HG03196 (cell line): ENCODE results near the gene RTL10.

Experiments
- ATAC-seq: cut with Tn5 transposase; IDR thresholded peaks from one replicate; pipeline ENCODE4 v1.9.1; 2021; ENCODE audit not compliant: unreplicated experiment

The RTL10 gene

DNA sequence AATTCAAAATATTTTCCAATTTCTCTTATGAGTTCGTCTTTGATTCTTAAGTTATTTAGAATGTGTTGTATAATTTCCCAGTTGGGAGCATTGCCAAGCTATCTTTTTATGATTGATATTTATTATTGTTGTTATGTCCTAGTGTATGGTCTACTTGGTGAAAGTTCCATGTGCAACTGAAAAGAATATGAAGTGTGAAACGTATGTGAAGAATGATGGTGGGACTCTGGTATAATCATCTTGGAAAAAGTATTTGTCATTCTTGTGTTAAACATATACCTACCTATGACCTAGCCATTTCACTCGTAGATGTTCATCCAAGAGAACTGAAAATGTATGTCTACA is 12.0 kb upstream of the RTL10 start:
- no peak for ATAC-seq

- ATAC-seq: no peak
Observed at GRCh38 chr22:19865141-19865829, 10.6 kb upstream of the RTL10 start.

- ATAC-seq: no peak
Observed at GRCh38 chr22:19864538-19865106, 9.9 kb upstream of the RTL10 start.

GRCh38 chr22:19863571-19863970 is 8.9 kb upstream of the RTL10 start:
- no peak for ATAC-seq

DNA sequence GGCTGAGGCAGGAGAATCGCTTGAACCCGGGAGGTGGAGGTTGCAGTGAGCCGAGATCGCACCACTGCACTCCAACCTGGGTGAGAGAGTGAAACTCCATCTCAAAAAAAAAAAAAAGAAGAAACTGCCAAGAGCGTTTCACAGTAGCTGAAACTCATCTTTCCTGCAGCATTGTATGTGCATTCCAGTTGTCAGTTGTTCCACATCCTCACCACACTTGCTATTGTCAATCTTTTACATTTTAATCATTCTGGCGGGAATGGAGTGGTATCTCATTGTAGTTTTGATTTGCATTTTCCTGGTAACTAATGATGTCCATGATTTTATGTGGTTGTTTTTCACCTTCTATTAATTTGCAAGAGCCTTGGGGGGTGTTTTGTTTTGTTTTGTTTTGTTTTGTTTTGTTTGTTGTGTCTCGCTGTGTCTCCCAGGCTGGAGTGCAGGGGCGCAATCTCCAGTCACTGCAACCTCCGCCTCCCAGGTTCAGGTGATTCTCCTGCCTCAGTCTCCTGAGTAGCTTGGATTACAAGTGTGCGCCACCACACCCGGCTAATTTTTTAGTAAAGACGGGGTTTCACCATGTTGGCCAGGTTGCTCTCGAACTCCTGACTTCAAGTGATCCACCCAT is 8.1 kb upstream of the RTL10 start:
- no peak for ATAC-seq

- no peak for ATAC-seq
Observed at GRCh38 chr22:19859861-19860510, 5.3 kb upstream of the RTL10 start.

DNA sequence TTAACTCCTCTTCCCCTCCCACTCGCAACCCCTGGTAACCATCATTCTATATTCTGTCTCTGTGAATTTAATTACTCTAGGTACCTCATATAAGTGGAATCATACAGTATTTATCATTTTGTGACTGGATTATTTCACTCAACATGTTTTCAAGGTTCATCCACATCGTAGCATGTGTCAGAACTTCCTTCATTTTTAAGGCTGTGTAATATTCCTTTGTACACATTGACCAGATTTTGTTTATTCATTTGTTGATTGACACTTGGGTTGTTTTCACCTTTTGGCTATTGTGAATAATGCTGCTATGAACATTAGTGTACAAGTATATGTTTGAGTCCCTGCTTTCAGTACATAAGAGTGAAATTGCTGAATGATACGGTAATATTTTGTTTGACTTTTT is 2.7 kb upstream of the RTL10 start:
- ATAC-seq: no peak

DNA sequence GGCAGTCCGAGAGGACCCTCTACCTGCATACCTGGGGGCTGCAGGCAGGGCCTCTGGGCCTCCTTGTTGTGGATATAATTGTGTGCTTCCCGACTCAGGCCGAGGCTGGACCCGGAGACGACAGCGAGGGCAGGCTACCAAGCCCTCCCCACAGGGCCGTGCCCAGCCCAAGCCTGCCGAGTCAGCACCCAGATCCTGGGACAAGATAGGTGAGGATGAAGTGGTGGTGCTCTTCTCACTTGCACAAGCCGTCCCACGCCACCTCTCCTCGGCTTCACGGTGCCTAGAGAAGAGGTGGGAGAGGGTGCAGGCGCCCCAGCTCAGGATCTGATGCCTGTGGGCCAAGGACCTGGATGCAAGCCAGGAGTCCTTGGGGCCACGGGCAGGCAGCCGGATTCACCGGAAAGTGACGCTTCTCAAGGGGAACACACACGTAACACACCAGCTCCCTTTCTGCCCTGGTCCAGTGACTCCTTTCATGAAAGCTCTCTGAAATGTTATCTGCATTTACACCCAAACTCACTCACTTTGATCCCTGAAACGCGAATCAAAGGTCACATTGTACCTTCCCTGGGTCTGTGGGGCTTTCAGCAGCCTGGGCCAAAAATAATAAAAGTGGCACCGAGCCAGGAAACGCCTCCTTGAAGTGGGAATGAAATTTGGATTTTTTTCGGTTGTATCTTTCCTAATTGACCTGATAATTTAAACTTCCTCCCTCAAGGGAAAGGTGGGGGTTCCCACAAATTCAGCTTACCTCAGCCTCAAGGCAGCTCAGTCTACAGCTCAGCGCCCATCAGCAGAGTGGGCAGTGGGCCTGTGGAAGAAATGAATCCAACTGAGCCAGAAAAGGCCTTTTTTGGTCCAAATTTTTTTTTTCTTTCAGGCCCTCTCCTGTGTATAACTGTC is 1.1 kb upstream of the RTL10 start:
- peak; percentile 23 for ATAC-seq

- ATAC-seq: peak; percentile 8
Observed at GRCh38 chr22:19853879-19854777, 546 bp downstream of the RTL10 start.

DNA sequence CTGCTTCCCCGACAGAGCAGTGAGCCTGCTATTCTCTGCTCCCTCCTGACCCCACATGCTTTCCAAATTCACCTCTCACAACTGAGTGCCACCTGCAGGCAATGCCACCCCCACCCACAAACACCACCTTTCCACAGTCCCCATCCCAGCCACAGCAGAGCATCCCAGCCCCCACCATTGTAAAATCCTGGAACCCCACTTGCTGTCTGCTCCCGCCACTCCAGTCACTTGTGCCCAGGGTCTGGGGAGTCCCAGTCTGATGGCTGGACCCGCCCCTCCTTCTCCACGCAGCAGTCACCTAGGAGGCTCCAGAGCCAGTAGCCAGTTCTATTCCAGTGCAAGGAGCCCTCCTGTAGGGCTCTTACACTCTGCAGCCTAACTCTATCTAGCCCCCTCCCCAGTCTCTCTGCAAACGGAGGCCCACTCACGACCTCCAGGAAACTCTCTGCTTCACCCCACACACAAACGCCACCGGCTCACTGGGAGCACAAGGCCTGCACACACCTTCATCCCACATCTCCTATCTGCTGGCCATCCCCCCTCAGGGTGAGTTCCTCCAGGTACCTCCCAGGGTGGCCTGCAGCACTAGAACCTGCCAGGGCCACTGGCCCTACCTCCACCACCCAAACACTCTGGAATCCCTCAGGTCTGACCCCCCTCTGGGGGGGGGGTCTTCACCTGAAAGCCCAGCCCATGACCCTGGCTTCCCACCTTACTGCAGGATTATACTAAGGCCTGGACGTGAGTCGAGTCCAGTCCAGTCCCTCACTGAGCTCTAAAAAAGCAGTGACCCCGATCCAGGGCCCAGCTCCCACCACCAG is 1.4 kb downstream of the RTL10 start:
- no peak for ATAC-seq

- ATAC-seq: no peak
Observed at GRCh38 chr22:19852177-19852781, 2.4 kb downstream of the RTL10 start.

DNA sequence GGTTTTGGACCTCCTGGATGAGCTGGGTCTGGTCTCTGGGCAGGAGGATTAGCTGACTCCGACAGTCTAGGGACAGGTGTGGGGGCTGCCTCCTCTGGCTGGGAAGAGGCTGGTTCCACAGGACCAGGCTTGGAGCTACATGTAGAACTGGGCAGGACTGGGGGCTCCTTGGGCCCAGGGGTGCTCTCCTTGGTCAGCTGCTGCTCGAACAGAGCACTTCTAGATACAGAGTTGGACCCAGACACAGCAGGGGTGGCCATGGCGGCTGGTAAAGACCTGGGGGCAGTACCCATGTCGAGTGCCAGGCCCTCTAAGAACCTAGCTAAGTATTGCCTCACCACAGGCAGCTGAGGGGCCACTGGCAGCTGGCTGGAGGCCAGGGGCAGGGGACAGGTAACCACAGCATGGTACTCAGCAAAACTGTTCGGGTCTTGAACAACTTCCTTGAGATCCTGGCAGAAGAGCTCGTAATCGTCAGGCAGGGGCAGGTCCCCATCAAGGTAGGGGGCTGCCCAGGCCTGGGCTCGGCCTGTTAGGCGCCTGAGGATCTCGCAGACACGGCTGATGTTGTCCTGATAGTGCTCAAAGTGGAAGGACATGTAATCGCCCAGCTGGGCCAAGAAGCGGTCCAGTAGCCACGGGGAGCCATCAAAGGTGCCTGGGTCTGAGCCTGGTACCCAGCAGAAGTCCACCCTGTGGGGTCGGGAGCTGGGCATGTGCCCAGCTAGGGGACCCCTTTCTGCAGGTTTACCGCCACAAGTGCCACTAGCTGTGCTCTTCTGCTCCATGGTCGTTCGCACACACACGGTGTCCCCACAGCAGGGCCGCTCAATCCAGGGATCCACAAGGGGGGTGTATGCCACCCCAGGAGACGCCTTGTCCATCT is 3.1 kb downstream of the RTL10 start:
- no peak for ATAC-seq

DNA sequence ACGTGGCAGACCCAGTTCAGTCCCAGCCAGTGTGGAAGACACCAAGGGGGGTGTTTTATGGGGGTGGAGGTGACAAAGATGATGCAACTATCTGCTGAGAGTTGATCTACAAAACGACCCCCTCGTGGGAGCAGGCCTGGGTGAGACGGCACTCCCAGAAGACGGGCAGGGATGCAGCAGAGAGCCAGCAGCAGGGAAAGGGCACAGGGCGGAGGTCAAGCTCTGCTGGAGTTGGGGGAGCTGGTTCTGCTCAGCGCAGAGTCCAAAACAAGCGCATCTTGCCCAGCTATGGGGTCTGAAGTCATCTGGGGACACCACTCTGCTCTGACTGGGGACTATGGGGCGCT is 3.9 kb downstream of the RTL10 start:
- ATAC-seq: no peak

DNA sequence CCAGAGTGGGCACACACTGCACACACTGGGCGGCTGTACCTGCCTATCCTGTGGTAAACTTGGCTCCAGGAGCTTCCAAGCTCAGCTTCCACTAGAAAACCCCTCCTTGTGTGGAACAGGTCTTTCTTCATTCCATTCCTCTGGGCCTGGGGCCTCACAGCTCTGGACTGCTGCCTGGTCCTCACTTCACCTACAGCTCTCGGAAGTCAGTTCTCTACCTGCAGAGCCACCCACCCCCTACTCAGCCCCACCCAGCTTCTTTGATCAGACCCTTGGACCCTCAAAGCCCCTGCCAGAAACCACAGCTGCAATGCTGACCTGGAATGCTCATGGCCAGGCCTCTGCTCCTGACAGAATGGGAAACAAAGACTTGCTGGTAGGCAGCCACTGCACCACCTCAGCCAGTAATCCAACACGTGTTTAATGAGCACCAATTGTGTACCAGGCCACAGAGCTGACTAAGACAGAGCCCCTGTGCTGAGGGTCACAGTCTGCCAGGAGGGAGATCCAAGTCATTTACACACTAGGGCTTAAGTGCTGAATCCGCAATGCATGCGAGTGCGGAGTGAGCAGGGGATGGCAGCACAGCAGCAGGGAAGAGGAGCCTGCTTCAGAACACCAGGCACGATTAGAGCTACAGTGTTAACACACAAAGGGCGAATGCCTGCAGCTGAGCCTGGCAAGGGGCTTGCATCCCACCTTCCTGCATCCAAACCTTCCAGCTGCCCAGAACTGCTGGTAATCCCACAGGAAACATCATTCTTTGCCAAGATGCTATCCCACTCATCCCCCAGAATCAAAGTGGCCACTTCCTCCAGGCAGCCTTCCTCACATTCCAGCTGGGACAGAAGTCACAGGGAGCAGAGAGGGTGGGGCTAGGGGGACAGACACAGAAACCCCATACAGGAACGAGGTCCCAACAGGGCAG is 4.6 kb downstream of the RTL10 start:
- ATAC-seq: no peak

DNA sequence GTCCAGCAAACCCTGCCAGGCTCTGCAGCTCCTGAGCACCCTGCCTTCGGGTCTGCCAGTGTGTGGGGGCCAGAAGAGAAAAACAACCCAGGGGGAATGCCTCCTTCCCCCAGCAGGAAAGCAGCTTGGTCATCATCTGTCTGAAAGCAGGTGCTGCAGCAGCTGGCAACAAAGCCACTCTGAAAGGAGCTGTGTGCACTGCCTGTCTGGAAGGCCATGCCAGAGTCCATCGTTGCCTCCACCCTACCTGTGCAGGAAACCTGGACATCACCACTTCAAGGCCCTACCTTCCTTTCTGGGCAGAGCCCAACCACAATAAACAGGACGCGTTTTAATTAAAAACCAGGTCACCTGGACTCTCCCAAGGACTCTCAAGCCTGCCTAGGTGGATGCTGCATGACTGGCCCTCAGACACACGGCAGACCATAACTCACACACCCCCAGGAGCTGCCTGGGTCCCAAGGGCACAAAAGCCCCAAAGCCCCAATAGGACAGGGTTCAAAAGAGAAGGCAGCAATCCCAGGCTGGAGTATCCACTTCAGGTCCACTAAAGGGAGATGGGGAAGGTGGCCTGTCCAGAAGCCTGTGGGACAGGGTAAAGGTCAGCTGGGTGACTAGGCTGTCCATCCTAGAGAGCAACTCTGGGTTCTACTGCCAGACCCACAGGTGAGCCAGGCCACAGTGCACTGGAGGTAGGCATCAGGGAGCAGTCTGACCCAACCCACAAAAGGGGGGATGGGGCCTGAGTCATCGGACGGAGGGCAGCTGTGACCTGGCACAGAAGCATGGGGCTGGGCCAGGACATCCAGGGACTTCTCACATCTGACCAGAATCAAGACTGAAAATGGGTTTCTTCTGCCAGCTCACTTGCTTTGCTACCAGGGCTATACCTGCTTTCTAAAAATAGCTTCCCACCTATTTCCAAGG is 6.1 kb downstream of the RTL10 start:
- no peak for ATAC-seq

DNA sequence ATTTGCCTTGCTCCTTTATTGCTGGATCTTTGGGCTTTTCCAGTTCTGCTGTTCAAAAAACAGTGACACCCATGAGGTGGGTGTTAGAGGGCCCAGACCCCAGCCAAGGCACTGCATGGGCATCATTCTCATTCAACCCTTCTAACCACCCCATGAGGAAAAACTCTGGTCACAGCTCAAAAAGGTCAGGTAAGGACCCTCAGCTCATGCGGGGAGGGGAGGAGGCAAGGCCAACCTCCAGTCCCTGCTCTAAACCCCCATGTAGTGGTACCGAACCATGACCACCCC is 7.4 kb downstream of the RTL10 start:
- no peak for ATAC-seq
